Activated T-cell treated with anti-CD3 and anti-CD28 coated beads for 48 hours (primary cell): ENCODE data around the gene MOCOS.
"Not testable (repeated sequence)": the region's sequence is repeated elsewhere in the genome, so short reads cannot be mapped to it uniquely, and the experiment has no call there.

Experiments
- DNase-seq: peaks from one replicate; pipeline ENCODE4 v3.0.0-alpha.2; 2020; ENCODE audit warnings: low read depth

The MOCOS gene

DNA sequence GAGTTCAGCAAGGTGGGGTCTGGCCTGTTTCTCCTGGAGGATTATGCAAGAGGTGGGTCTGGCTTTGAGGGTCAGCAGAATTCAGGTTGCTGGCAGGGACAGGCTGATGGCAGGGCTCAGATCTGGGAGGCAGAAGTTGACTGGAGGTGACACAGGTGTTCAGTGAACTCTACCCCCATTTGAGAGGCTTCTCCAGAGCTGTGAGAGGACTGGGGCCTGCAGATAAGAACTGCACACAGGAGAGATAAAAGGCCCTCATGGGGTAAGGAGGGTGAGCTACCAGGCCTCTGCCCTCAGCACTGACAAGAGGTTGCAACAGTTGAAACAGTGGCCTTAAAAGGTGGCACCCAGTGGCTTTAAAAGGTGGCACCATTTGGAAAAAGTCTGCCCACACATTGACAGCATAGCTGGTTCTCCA, 13.1 kb downstream of the MOCOS start:
- no peak for DNase-seq

DNA sequence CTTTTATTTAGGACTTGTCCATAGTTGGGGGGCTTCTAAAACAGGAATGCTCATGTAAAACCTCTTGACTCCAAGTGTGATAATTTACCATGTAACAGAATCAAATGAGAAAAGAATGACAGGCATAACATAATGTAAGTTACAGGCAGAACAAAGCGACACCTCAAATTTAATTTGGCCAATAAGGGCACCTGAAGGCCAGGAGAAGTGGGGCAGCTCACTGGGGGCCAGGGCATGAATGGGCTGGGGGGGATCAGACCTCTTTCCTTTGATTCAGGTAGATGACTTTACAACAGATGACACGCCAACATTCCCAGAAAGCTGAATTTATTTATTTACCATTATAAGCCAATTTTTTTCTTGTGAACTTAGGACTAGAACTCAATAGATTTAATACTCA, 14.5 kb downstream of the MOCOS start:
- no peak for DNase-seq

DNA sequence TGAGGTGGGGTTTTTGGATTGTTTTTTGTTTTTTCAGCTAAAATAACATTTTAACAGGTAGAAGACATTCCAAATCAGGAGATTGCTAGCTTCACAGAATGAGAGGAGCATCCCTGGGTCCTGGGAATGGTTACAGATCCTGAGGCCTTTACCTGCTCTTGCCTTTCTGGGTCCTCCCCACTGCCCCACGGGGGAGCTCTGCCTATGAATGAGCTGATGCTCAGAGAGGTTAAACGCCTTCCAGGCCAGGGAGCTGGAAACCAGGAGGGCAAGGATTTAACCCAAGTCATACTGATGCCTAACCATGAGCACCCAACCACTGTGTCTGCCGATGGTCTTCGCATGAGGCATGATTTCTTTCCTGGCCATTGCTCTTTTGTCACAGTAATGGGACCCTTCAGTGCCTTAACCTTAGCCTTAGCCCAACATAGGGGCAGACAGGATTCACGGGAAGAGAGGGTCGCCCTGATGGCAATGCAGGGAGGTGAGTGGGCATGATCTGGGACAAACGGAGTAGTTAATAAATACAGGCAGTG, 16.1 kb downstream of the MOCOS start:
- no peak for DNase-seq

DNA sequence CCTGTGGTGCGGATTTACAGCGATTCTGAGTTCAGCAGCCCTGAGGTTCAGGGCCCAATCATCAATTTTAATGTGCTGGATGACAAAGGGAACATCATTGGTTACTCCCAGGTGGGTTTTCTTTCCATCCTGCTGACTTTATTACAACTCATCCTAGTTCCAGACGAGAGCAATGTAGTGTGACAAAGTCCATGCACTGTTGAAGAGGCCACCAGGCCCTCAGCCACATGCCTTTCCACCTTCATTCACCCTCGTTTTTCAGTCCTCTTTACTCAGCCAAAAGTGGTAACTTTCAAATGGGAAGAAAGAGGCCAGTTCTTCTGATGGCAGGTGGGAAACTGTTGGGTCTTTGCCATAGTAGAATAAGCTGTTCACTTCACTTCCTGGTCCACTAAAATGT, 17.9 kb downstream of the MOCOS start:
- DNase-seq: no peak

DNA sequence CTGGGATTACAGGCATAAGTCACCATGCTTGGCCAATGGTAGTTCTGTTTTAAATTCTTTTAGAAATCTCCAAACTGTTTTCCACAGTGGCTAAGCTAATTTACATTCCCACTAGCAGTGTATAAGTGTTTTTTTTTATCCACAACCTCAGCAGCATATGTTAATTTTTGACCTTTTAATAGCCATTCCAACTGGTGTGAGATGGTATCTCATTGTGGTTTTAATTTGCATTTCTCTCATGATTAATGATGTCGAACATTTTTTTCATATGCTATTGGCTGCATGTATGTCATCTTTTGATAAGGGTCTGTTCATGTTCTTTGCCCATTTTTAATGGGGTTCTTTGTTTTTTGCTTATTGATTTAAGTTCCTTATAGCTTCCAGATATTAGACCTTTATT, 20.0 kb downstream of the MOCOS start:
- no peak for DNase-seq

DNA sequence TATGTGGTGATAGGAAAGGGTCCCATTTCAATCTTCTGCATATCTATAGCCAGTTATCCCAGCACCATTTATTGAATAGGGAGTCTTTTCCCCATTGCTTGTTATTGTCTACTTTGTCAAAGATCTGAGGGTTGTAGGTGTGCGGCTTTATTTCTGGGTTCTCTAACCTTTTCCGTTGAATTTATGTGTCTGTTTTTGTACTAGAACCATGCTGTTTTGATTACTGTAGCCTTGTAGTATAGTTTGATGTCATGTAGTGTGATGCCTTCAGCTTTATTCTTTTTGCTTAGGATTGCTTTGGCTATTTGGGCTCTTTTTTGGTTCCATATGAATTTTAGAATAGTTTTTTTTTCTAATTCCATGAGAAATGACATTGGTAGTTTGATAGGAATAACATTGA, 20.7 kb downstream of the MOCOS start:
- DNase-seq: not testable (repeated sequence)

DNA sequence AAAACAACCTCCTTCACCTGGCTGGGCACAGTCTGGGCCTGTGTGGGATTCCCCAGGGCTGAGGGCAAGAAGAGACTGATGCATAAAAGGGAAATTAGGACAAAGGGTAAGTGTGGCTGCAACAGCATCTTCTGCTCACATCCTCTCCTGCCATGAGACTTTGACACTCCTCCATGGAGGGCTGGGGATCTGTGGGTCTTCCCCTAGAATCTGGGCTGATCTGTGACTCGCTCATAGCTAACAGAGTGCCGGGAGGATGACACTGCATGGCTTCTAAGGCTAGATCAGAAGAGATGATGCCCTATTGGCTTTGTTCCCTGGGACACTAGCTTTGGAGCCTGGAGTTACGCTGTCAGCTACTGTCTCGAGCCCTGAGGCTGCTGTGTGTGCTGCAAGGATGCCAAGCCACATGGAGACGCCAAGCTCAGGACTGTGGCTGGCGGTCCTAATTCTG, 24.3 kb downstream of the MOCOS start:
- no peak for DNase-seq

DNA sequence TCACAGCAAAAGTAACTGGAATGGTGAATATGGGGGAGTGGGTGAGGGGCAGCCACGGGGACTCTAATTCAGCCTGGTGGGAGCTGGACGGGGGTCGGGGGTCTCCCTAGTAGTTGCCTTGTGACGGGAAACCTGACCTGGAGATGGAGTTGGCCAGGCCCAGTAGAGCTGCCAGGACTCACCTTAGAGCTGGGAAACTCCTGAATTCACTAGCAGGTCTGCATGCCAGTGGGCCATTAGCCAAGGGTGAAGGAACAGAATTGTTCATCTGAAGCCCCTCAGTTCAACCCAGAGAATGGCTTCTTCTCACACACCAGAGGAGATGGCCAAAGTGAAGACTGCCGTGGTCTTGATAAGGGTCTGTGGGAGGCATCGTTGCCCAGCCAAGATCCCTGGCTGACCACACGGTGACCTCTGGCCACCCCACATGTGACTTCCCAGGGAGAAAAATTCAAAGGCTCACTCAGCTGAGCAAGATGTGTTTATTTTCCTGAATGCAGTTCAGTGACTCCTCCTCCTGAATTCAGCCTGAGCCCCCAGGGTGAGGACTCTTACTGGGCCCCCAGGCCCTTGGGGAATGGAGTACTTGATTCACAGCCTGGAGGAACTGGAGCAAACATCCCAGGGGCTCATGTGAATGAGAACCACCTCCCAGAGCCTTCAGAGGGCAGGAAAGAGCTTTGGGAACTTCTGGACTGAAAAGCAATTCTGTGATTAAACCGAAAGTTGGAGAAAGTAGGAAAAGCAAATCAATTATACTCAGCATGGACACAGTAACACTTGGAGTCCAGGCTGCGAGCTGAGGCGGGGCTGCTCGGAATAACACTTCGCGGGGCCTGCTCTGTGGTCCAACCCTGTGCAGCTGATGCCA, 25.2 kb downstream of the MOCOS start:
- DNase-seq: no peak

DNA sequence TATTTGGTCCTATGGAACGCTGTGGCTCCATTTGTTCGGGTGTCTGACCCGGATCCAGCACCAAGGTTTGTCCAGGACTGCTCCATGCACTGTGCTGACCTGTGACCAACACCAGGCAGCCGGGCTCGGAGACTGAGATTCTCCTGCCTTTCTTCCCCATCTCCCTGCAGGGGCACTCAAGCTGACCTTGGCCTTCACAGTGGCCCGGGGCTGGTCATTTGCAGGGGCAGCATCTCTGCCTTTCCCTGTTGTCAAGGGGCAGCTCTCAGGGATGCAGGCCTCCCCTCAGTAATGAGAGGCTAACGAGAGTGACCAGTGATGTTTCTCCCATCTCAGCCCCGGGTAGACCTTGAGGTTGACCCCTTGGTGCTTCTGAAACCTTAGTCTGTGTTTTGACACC, 27.5 kb downstream of the MOCOS start:
- no peak for DNase-seq

DNA sequence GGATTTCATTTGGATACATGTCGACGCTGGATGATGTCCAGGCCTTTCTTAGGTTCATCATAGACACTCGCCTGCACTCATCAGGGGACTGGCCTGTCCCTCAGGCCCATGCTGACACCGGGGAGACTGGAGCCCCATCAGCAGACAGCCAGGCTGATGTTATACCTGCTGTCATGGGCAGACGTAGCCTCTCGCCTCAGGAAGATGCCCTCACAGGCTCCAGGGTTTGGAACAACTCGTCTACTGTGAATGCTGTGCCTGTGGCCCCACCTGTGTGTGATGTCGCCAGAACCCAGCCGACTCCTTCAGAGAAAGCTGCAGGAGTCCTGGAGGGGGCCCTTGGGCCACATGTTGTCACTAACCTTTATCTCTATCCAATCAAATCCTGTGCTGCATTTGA, 28.3 kb downstream of the MOCOS start:
- no peak for DNase-seq

DNA sequence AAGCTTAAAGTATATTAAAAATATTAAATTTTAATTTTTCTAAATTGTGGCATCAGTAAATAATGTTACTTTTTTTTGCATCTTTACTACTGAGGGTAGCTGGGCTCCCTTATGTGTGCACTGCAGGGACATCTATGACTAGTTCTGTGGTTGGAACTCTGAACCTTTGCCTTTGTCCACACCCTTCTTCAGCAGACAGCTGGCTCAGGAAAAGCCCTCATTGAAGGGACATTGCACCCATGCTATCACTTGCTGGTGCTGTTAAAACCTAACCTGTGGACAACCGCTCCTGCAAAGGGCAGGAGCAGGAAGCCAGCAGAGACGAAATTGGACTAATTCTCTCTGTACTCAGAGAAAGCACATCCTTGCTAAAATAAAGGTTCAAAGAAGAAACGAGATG, 30.1 kb downstream of the MOCOS start:
- no peak for DNase-seq

DNA sequence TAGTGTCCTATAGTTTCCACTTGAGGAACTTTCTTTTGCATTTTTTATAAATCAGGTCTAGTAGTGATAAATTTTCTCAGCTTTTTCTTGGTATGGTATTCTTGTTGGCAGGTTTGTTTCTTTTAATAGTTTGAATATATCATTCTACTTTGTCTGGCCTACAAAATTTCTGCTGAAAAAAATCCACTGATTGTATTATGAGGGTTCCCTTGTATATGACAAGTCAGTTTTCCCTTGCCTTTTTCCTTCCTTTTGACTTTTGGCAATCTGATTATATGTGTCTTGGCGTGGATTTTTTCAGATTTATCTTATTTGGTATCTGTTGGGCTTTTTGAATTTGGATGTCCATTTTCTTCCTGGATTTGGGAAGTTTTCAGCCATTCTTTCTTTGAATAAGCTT, 41.9 kb downstream of the MOCOS start:
- DNase-seq: no peak

DNA sequence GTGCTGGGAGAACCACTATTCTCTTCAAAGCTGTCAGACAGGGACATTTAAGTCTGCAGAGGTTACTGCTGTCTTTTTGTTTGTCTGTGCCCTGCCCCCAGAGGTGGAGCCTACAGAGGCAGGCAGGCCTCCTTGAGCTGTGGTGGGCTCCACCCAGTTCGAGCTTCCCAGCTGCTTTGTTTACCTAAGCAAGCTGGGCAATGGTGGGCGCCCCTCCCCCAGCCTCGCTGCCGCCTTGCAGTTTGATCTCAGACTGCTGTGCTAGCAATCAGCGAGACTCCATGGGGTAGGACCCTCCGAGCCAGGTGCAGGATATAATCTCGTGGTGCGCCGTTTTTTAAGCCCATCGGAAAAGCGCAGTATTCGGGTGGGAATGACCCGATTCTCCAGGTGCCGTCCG, 53.2 kb downstream of the MOCOS start:
- DNase-seq: not testable (repeated sequence)

DNA sequence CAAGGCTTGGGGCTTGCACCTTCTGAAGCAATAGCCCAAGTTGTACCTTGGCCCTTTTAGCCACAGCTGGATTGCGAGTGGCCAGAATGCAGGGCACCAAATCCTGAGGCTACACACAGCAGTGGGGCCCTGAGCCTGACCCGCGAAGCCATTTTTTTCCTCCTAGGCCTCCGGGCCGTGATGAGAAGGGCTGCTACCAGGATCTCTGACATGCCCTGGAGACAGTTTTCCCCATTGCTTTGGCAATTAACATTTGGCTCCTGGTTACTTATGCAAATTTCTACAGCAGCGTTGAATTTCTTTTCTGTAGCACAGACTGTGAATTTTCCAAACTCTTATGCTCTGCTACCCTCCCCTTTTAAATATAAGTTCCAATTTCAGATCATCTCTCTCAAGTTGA, 54.5 kb downstream of the MOCOS start:
- DNase-seq: no peak

DNA sequence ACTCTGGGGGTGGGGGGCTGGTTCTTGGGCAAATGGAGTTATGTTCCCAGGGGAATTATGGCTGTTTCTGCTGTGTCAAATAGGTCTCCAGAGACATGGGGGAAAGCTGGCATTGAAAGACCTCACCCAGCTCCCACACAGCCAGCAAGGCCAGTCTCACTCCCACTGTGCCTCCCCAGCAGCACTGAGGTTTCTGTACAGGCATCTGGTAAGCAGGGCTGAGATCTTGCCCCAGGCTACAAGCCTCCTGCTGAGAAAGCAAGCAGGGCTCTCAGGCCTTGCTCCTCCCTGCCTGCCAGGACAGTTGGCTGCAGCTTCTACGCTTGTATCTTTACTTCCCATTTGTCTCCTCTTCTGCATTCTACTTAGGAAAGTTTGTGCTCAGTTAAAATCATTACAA, 59.7 kb downstream of the MOCOS start:
- DNase-seq: no peak

DNA sequence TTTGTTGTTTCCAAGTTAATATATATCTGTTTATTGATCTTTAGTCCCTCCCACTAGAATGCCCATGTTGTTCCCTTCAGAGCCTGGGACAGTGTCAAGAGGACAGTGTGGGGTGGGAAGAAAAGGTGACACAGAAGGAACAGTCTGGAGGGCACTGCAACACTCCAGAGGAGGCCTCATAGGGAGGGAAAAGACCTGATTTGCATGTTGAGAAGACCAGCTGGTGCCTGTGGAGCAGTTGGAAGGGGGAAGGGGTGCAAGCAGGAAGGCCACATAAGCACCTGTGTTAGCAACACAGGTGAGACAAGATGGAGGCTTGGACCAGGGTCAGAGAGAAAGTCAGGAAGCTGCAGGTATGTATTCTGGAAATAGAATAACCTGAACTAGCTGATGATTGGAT, 62.1 kb downstream of the MOCOS start:
- DNase-seq: no peak

DNA sequence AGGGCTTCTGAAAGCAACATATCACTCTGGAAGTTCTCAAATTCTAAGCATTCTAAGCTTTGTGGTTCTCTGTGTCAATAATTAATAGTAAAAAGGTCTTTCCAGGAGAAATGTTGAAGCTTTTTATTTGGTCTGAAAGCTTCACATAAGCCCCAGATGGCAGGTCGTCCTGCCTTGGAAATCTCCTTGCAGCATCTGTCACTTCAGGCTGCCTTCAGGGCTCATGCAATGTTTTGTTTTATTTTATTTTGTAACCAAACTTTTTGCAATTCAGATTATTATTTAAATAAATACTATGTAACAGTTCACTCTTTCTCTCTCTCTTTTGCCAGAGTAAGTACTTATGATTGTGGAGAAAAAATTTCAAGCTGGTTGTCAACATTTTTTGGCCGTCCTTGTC, 63.5 kb downstream of the MOCOS start:
- no peak for DNase-seq

DNA sequence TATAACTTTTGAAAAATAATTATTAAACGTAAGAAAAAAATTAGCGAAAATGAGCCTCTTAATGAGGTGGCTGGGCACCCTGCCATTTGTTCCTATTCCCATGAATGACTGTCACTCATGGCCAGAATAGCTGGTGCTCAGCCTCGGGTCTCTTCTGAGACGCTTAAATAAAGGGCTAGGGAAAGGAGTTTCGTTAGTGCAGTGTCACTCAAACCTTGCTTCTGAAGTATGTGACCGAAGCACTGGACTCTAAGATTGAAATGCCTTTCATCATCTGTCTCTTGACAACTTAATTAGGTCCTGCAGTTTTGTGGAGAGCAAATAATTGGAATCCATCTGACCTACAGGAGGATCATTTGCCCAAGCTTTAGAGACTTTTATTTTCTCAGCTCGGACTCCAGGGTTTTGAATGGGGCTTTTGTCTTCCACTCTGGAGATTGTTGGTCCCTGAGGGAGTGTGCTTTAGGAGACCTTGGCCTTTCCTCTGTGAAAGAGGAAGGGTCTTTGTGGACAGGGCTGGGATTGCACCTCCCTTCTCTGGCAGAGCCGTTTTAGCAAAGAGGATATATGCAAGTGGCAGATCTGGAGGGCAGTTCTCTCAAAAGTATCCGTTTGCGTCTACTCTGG, 67.9 kb downstream of the MOCOS start:
- no peak for DNase-seq

DNA sequence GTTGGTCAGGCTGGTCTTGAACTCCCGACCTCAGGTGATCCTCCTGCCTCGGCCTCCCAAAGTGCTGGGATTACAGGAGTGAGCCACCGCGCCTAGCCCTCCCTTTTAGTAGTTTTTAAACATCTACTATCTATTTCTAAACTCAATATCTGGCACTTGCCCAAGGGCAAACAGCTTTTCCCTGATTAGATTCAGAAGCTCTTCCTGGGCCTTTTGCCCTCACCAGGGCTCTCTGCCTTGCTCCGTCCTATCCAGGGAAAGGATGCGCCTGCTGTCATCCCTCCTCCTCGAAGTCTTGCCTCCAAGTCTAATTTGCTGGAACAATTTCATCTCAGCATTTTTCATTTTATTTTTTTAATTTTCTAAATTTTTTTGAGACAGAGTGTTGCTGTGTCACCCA, 68.8 kb downstream of the MOCOS start:
- no peak for DNase-seq

DNA sequence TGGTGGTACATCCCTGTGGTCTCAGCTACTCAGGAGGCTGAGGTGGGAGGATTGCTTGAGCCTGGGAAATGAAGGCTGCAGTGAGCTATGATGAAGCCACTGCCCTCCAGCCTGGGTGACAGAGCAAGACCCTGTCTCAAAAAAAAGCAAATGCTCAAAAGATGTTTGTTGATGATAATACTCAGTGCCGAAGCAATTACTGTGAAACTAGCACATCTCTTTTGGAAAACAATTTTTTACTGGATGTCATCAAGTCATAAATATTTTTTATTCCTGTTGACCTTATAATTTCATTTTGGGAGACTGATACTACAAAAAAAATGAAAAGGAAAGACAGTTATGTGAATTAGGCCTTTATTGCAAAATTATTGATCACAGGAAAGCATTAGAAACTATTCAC, 75.7 kb downstream of the MOCOS start:
- no peak for DNase-seq

DNA sequence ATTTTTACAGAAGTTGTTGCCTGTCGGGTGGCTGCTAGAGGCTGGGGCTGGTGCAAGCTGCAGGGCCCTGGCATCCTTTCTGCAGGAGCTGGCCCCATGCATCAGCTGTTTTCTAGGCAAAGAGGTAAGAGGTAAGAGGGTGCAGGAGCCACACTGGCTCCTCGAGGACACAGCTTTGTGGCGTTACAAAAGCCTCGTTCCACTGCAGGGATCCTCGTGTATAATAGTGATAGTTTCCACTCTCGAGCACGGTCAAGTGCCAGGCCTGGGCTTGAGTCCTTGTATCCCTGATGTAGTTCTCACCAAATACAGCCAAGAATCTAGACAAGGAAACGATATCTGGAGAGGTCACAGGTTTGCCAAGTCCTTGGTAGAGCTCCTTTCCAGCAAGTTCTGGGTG, 77.0 kb downstream of the MOCOS start:
- DNase-seq: no peak

DNA sequence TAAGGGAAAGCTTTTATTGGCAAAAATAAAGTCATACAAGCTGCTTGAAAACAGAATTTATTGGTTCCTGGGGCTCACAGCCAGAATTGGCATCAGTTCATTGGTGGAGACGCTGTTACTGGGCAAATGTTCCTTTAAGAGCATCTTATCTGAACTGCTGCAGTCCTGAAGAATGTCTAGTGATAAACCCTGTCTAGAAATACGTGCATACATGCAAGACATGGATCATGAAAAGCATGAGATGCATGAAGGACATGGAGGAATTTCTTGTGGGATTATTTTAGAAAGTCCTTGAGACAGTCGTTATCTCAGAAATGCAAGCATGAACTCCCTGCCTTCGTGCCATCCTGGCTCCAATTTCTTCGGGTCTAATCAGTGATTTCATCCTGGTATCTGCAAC, 77.7 kb downstream of the MOCOS start:
- no peak for DNase-seq

DNA sequence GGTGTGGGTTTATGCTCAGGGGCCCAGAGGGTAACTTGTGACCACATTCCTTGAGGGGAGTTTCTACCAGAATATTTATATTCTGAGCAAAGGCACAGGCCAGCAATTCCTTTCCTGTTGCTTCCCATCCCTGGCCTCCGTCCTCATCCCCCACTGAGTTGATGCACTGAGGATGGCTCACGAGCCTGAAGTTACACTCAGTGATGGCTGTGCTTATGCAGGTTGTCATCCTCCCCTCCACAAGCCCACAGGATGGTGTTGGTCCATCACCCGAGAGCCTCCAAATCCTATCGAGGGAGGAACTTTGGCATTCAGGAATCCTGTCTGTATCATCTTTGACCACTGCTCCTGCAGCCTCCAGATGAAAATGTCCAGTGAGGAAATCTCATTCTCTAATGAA, 81.9 kb downstream of the MOCOS start:
- no peak for DNase-seq

DNA sequence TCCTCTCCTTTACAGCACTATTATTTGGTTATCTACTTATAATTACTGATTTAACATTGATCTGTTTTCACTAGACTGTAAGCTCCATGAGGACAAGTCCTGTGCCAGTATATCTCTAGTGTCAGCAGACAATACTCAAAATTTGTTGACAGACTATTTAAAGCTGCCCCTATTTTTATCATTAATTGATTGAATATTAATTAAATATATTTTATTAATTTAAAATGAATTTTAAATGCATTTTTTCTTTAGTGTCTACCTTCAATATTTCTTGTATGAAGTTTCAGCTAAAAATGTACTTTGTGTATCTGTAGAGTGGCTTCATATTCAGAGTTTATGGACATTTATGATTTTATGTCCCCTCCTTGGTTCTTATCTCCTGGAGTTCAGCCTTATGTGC, 83.9 kb downstream of the MOCOS start:
- no peak for DNase-seq
